SKM-1 treated with dmso at 0.1 percent for 144 hours (cell line): ENCODE results near the gene FNDC5.
"Not testable (repeated sequence)": the region's sequence is repeated elsewhere in the genome, so short reads cannot be mapped to it uniquely, and the experiment has no call there.

Experiments used
- DNase-seq: peaks from one replicate; lab custom pipeline; 2025; ENCODE audit not compliant: unreplicated experiment; lab: John Stamatoyannopoulos, UW

FNDC5 gene

DNA sequence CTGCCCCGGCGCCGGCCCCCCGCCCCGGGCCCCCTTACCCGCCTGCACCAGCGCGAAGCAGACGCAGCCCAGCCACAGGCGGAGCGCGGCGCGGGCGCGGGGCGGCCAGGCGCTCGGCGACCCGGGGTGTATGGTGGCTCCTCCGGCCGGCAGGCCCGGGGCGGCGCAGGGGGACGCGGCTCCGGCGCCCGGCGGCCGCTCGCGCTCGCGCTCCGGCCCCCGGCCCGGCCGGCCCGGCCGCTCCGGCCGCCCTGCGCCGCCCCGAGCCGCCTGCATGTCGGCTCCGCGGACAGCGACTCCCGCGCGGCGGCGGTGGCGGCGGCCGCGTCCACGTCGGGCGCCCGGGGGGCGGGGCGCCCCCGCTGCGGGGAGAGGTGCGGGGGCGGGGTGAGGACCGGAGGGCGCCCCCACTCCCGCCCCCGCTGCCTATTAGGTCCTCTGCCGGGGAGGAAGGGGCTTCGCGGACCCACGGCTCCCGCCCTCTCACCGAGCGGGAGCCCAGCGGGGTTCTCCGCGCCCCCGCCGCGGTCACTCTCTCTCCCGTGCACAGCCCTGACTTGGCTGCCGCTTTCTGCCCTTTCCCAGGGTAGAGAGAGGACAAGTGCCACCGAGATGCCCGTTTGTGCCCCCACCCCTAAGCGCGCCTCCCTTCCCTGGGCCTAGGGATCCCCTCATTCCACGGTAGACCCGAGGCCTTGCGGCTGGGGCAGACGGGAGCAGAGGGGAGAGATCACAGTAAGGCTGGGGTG lies at the start of gene FNDC5:
Gene FNDC5, minus strand, starts transcription at position 298 of the 749 bp plus-strand sequence.
- no peak for DNase-seq

GRCh38 chr1:32919811-32920733 lies 49.4 kb upstream of the FNDC5 start:
- no peak for DNase-seq

GRCh38 chr1:32918179-32918578 lies 47.5 kb upstream of the FNDC5 start:
- no peak for DNase-seq

DNA sequence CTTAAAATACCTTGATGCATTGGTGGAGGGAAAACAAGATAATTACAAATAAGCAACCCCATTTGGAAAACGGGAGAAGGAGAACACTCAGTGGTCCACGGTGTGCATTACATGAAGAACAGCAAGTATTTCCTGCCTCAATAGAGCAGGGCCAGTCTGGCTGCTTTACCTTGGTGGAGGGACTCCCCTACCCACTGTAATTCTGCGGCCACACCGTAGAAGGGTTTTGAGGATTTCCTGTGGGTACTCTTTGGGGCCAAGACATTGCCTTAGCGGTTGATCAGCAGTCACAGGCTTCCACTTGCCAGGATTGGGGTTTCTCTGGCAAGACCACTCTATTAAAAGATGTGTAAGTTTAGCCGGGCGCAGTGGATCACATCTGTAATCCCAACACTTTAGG lies 46.8 kb upstream of the FNDC5 start:
- no peak for DNase-seq

GRCh38 chr1:32915766-32916706 lies 45.3 kb upstream of the FNDC5 start:
- DNase-seq: no peak

DNA sequence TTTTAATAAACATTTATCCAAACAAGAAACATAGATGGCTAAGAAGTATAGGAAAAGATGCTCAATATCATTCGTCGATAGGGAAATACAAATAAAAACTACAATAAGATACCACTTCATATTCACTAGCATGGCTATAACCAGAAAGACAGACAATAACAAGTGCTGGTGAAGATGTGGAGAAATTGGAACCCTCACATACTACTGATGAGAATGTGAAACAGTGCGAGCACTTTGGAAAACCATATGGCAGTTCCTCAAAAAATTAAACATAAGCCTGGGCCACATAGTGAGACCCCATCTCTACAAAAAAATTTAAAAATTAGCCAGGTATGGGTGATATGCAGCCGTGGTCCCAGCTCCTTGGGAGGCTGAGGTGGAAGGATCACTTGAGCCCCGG lies 39.6 kb upstream of the FNDC5 start:
- no peak for DNase-seq

GRCh38 chr1:32907435-32907834 lies 36.7 kb upstream of the FNDC5 start:
- DNase-seq: no peak

DNA sequence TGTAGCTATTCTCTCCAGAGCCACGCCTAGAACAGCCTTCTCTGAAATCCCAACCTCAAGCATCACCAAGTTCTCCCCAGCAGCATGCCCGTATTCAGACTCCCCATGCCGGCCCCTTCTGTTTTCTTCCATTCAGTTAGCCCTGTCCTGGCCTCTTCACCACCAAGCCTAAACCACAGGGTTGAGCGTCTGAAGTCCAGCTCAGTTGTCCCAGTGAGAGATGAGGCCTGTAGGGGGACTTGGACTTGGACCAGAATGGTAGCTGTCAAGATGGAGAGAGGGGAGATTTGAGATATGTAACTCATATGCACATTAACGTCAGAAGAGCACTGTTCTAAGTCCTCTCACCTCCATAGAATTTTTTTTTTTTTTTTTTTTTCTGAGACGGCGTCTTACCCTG lies 35.9 kb upstream of the FNDC5 start:
- DNase-seq: no peak

GRCh38 chr1:32905588-32905987 lies 34.9 kb upstream of the FNDC5 start:
- not testable (repeated sequence) for DNase-seq

DNA sequence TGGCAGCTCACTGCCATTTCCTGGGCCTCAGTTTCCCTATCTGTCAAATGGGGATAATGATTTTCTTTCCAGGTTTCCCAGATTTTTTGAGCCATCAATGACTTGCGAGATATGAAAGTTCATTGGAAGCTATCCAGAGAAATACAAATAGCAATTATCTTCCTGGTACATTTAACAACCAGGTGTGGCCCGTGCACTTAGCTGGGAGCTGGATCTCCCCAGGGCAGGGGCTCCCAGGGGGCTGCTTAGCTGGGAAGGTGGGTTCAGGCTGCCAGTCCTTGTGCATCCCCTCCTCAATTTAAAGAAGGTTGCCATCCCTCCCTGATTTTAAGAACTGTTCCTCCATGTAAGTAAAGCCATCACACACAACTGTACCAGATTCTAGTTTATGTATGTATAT lies 34.1 kb upstream of the FNDC5 start:
- no peak for DNase-seq

GRCh38 chr1:32903991-32904785 lies 33.5 kb upstream of the FNDC5 start:
- DNase-seq: no peak

DNA sequence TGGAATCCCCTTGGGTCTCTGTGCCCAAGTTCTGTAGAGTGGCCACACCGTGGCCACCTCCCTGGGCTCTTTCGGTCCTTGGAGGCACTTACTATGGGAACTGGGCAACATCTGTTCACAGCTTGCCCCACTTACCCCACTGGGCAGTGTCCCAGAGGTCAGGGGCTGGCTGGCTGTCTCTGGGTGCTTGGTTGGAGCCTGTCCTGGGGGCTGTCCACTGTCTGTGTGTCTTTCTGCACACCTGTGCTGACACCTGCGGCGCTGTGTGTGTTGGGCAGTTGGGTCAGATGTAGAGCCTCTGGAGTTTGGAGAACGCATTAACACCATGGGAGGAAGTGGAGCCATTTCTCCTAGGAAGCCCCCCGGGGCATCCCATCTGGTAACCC lies 31.8 kb upstream of the FNDC5 start:
- no peak for DNase-seq

GRCh38 chr1:32901823-32902534 lies 31.3 kb upstream of the FNDC5 start:
- DNase-seq: no peak

GRCh38 chr1:32900956-32901822 lies 30.5 kb upstream of the FNDC5 start, which contains the start of gene TMEM54:
Gene TMEM54 (minus strand): TSS chr1:32901389. CDS start chr1:32901238, 151 bp downstream.
- no peak for DNase-seq

DNA sequence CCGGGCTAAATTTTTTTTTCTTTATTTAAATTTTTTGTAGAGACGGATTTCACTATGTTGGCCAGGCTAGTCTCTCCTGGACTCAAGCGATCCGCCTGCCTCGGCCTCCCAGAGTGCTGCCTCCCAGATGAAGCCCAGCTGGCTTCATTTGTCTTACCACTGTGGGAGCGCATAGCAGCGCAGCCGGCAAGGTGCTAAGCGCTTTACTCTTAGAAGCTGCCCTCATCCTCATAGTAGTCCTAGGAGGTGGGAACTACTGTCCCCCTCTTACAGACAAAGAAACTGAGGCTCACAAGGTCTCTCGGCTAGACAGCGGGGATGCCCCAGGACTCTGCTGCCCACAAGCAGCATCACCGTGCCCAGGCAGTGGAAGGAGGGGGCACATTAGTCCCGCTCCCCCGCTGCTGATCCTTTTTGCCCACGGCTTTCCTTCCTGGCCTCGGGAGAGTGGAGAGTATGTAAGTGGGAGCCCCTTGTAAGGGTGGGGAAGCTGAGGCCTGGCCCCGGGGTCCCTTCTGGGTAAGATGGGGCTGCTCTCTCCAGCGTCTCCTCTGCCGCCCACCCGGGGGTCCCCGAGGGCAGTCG lies 29.8 kb upstream of the FNDC5 start:
- no peak for DNase-seq

DNA sequence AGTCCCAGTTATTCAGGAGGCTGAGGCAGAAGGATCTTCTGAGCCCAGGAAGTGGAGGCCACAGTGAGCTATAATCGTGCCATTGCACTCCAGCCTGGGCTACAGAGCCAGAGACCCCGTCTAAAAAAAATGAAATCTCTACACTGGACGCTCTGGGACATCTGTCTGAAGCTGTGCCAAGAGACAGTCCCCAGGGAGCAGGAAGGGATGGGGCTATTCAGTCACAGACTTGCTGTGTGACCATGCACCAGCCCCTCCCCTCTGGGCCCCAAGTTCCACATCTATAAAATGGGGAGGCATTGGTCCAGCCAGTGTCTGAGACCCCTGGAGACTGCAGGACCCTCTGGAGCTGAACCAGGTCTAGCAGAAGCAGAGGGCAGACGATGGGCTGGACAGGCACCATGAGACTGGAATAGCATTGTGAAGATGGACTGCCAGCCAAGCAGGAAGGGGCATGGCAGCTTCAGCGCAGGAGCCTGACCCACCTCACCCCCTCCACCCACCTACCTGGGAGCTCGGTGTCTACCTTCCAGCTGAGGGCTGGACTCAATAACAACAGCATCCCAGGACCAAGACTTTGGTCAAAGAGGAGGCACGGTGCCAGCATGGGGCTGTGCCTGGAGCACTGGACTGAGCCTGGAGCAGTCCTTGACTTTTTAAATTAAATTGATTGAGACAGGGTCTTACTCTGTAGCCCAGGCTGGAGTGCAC lies 29.0 kb upstream of the FNDC5 start:
- DNase-seq: no peak

- DNase-seq: no peak
These were observed 28.2 kb upstream of the FNDC5 start for GRCh38 chr1:32898958-32899357.

- no peak for DNase-seq
These were observed 27.3 kb upstream of the FNDC5 start for GRCh38 chr1:32898056-32898455.
